Ovary (tissue), 9 donors: Measurements from ENCODE around the gene STPG3. TPM values are rescaled to one million over a fixed set of nuclear protein-coding genes. Genes with fewer than 3 reads are reported as not detected.
A peak's percentile ranks its signal among the peaks of the same experiment; 100 is the strongest.

ENCODE experiments used
- DNase-seq, 5 donors: peaks; one replicate each; pipeline ENCODE4 v3.0.0-alpha.2; 2019 to 2020
- H3K27ac ChIP-seq, 2 donors: fragments of 200-600 bp; one replicate each; pipeline versions ENCODE4 v1.5.1 to v1.8.0; 2019 to 2022
- H3K27me3 ChIP-seq: fragments of 200-600 bp; one replicate; pipeline ENCODE4 v1.8.0; 2022
- H3K36me3 ChIP-seq: fragments of 200-600 bp; sonication (generic); one replicate; pipeline ENCODE4 v1.5.1; 2019
- H3K4me1 ChIP-seq: one replicate; pipeline ENCODE4 v1.8.1; 2013; ENCODE audit warnings: mild to moderate bottlenecking, moderate library complexity; ENCODE audit not compliant: insufficient read depth
- H3K4me3 ChIP-seq: fragments of 200-600 bp; sonication (generic); one replicate; pipeline ENCODE4 v1.5.1; 2017
- H3K9me3 ChIP-seq, 2 donors: fragments of 200-600 bp in 1 of 2; sonication (generic) in 1 of 2; one replicate each; pipeline versions ENCODE4 v1.5.1 to v1.8.1; 2013 to 2019; ENCODE audit warnings: mild to moderate bottlenecking in 1 of 2, moderate library complexity in 1 of 2
- EP300 ChIP-seq: sonication (generic); formaldehyde crosslinking; IDR thresholded peaks from one replicate; pipeline ENCODE4 v1.6.1; 2017; ENCODE audit warnings: antibody characterized with exemption
- POLR2A ChIP-seq: fragments of 450-650 bp; IDR thresholded peaks from one replicate; pipeline ENCODE4 v1.6.1; 2017; ENCODE audit warnings: antibody characterized with exemption, mild to moderate bottlenecking, moderate library complexity
- WGBS, 3 donors: extraction: QIAGEN DNeasy Blood & Tissue Kit in 1 of 3; methylation state at CpG; one replicate each; pipeline versions ENCODE4 v1.1.5 to v1.1.7; 2013 to 2017; 5-methylcytosine and 5-hydroxymethylcytosine counted together
- intact Hi-C, 4 donors: fragments of 100-400 bp; cut with DNase I; formaldehyde crosslinking; loops; one replicate each; pipeline versions ENCODE4 v1.11.0 to v1.15.1; 2022 to 2023
- polyA plus RNA-seq, 2 donors: library from polyadenylated mRNA; stranded (reverse); fragments of 200-250 nt in 1 of 2; fragments of 350-450 nt in 1 of 2; fragmentation: Illumina TruSeq in 1 of 2; extraction: RNeasy Lipid Tissue Mini Kit (QIAGEN cat#74804) in 1 of 2; gene quantifications; one replicate each; pipeline ENCODE4 v1.2.3, GENCODE V29; 2013 to 2014
- total RNA-seq, 7 donors: library from RNA; depleted of rRNA in 2 of 7; stranded (reverse); fragments of >200 nt in 2 of 7; fragmentation: NEBNext Ultra II Directional in 3 of 7; extraction: Animal tissue kit (Norgen Biotek cat#: 25700) in 3 of 7; gene quantifications; one replicate each; pipeline versions ENCODE4 v1.1.0 to v1.2.4, GENCODE V29; 2016 to 2023
- TF ChIP-seq, protein P1 (sequence below), 3 donors: fragments of 450-650 bp in 2 of 3; fragments of 200-600 bp in 1 of 3; IDR thresholded peaks; one replicate each; pipeline versions ENCODE4 v1.5.1 to v1.8.0; 2016 to 2022; ENCODE audit warnings: antibody characterized with exemption in 3 of 3, mild to moderate bottlenecking in 1 of 3
- donor health status: DM: no; HTN: no; CAD: no; lungs with moderate emphysema.
- donor health status: DM: no; HTN: no; CAD: no.
- donor health status: Bipolar disorder and iron deficiency.
- donor health status: DM: yes; HTN: yes; CAD: no.
- donor health status: DM: no; HTN: no; CAD: no.
- donor health status: DM: yes; HTN: yes; CAD: no.

The STPG3 gene
- total and polyA plus RNA-seq, 9 donors, result not detected

DNA sequence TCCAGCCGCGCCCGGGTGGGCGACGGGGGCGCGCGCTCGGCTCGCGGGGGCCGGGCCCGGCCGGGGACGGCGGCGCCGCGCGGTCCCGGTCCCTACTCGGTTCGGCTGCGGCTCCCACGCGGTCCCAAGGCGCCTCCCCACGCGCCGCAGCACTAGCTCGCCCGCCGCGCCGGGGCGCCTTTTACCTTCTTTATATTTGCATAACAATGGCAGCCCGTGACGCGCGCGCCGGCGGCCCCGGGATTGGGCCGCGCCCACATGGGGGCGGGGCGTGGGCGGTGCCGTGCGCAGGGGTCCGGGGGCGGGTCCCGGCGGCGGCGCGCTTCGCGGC lies 51.0 kb downstream of the STPG3 start, which contains the start of gene NRARP:
Gene NRARP (minus strand): TSS at position 154 of the 331 bp plus-strand sequence. CDS start 343 bp downstream, outside the sequence.
- WGBS, 3 donors, result 0 to 2% (median 1%) methylated on average over 24 to 60 of the region's 60 CpGs
- DNase-seq, result peak; percentile 82 to 93 (median 90)
- no peaks in the 10 kb centered on the region for H3K9me3 ChIP-seq
- H3K36me3 ChIP-seq, result no peaks in the 10 kb centered on the region
- H3K27ac ChIP-seq, result peak within 1 kb of the TSS in 1 of 2 donors; percentile 25
- H3K4me1 ChIP-seq, result peaks cover 14% of the 10 kb centered on the region
- no peak for TF ChIP-seq POLR2A
- no peak for TF ChIP-seq EP300
- TF ChIP-seq, protein P1, sequence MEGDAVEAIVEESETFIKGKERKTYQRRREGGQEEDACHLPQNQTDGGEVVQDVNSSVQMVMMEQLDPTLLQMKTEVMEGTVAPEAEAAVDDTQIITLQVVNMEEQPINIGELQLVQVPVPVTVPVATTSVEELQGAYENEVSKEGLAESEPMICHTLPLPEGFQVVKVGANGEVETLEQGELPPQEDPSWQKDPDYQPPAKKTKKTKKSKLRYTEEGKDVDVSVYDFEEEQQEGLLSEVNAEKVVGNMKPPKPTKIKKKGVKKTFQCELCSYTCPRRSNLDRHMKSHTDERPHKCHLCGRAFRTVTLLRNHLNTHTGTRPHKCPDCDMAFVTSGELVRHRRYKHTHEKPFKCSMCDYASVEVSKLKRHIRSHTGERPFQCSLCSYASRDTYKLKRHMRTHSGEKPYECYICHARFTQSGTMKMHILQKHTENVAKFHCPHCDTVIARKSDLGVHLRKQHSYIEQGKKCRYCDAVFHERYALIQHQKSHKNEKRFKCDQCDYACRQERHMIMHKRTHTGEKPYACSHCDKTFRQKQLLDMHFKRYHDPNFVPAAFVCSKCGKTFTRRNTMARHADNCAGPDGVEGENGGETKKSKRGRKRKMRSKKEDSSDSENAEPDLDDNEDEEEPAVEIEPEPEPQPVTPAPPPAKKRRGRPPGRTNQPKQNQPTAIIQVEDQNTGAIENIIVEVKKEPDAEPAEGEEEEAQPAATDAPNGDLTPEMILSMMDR (IDR thresholded peaks at IDR 0.05), result no peak
- H3K27me3 ChIP-seq, result peaks cover 11% of the 10 kb centered on the region
- intact Hi-C loops, result loop anchor here in 2 of 4 donors (5.0 kb wide), 2 partner anchors 105 to 145 kb away; no protein-coding TSS in a partner anchor
- H3K4me3 ChIP-seq, result peak within 1 kb of the TSS; percentile 37

DNA sequence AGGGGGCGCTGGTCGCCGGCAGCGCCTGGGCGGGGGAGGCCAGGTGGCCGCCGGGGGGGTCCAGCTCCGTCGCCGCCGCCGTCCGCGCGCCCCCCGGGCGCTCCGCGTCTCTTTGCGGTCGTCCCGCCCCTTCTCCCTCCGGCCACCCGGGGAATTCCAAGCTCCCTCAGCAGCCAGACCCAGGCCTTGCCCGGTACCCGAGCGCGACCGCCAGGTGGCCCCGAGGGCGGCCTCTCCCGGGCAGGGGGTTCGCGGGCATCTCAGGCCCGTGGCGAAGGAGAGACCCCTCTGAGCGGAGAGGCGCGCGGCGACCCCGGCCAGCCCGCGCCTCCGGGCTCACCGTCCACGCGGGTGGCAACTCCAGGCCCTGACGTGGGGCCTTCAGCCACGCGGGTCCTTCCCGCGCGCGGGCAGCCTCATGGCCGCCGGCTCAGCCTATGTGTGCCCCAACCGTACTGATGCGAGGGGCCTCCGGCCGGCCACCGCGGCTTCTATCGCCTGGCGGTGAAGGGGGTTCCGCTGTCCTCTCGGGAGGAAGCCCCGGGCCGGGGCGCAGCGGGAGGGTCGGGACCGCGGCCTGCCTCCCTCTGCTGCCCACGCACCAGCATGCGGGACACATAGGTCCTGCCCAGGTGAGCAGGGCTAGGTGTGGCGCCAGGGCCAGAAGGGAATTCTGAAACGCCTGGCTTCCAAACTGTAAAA lies 51.5 kb downstream of the STPG3 start:
- 3 to 6% (median 6%) methylated on average over 37 to 78 of the region's 78 CpGs for WGBS, 3 donors
- intact Hi-C loops, result loop anchor here in 2 of 4 donors (5.0 kb wide), 2 partner anchors 105 to 145 kb away; no protein-coding TSS in a partner anchor
- no peaks in the 10 kb centered on the region for H3K36me3 ChIP-seq
- H3K27me3 ChIP-seq, result peaks cover 11% of the 10 kb centered on the region
- H3K27ac ChIP-seq, result peak overlapping the region in 1 of 2 donors; percentile 25
- TF ChIP-seq EP300, result no peak
- TF ChIP-seq, protein P1 (IDR thresholded peaks at IDR 0.05), result peak in 1 of 3 donors; percentile 55
- no peaks in the 10 kb centered on the region for H3K9me3 ChIP-seq
- DNase-seq, result peak in 2 of 5 donors; percentile 20 to 25
- H3K4me3 ChIP-seq, result peak overlapping the region; percentile 26
- H3K4me1 ChIP-seq, result peaks cover 19% of the 10 kb centered on the region

Other genes with a start within 250 kb of the STPG3 start
- 10 to 100 TPM in 5 of 7 donors, 1 to 10 TPM in 2; 5.8 to 26.9 (median 13.7) TPM for gene ABCA2, start 223.0 kb upstream of the STPG3 start, total RNA-seq
- gene ABCA2, start 223.0 kb upstream of the STPG3 start, polyA plus RNA-seq, result 10 to 100 TPM in 1 of 2 donors, 1 to 10 TPM in 1; 2.0 to 10.5 TPM
- gene FUT7, start 219.2 kb upstream of the STPG3 start, total RNA-seq, result under 1 TPM in 1 of 7 donors, not detected in 6; 0.08 TPM
- gene FUT7, start 219.2 kb upstream of the STPG3 start, polyA plus RNA-seq, result under 1 TPM in 1 of 2 donors, not detected in 1; 0.07 TPM
- 100 to 1,000 TPM in 2 of 7 donors, 10 to 100 TPM in 5; 22.3 to 112 (median 49.9) TPM for gene NPDC1, start 205.1 kb upstream of the STPG3 start, total RNA-seq
- gene NPDC1, start 205.1 kb upstream of the STPG3 start, polyA plus RNA-seq, result 10 to 100 TPM in 1 of 2 donors, 1 to 10 TPM in 1; 2.1 to 67.9 TPM
- 1 to 10 TPM in 4 of 7 donors, under 1 TPM in 3; 0.12 to 5.1 (median 1.0) TPM for gene ENTPD2, start 197.2 kb upstream of the STPG3 start, total RNA-seq
- under 1 TPM; 0.32 to 0.82 TPM for gene ENTPD2, start 197.2 kb upstream of the STPG3 start, polyA plus RNA-seq
- under 1 TPM in 5 of 7 donors, not detected in 2; 0.24 to 0.62 (median 0.37) TPM for gene SAPCD2, start 180.7 kb upstream of the STPG3 start, total RNA-seq
- under 1 TPM; 0.10 to 0.15 TPM for gene SAPCD2, start 180.7 kb upstream of the STPG3 start, polyA plus RNA-seq
- gene UAP1L1, start 173.8 kb upstream of the STPG3 start, total RNA-seq, result 1 to 10 TPM; 1.3 to 6.3 (median 4.1) TPM
- gene UAP1L1, start 173.8 kb upstream of the STPG3 start, polyA plus RNA-seq, result 1 to 10 TPM; 3.0 to 4.1 TPM
- gene MAN1B1, start 164.3 kb upstream of the STPG3 start, total RNA-seq, result 10 to 100 TPM; 30.2 to 55.1 (median 38.6) TPM
- gene MAN1B1, start 164.3 kb upstream of the STPG3 start, polyA plus RNA-seq, result 100 to 1,000 TPM in 1 of 2 donors, 10 to 100 TPM in 1; 44.0 to 109 TPM
- gene DPP7, start 136.6 kb upstream of the STPG3 start, total RNA-seq, result 100 to 1,000 TPM in 2 of 7 donors, 10 to 100 TPM in 5; 39.8 to 117 (median 95.6) TPM
- 10 to 100 TPM in 1 of 2 donors, 1 to 10 TPM in 1; 3.0 to 88.7 TPM for gene DPP7, start 136.6 kb upstream of the STPG3 start, polyA plus RNA-seq
- under 1 TPM in 1 of 7 donors, not detected in 6; 0.15 TPM for gene GRIN1, start 112.1 kb upstream of the STPG3 start, total RNA-seq
- not detected for gene GRIN1, start 112.1 kb upstream of the STPG3 start, polyA plus RNA-seq
- gene LRRC26, start 81.2 kb upstream of the STPG3 start, total RNA-seq, result 1 to 10 TPM in 1 of 7 donors, under 1 TPM in 1, not detected in 5; 0.23 to 3.0 TPM
- gene LRRC26, start 81.2 kb upstream of the STPG3 start, polyA plus RNA-seq, result not detected
- not detected for gene TMEM210, start 79.2 kb upstream of the STPG3 start, total RNA-seq
- gene TMEM210, start 79.2 kb upstream of the STPG3 start, polyA plus RNA-seq, result not detected
- gene ANAPC2, start 62.7 kb upstream of the STPG3 start, total RNA-seq, result 10 to 100 TPM; 23.1 to 61.5 (median 53.9) TPM
- gene ANAPC2, start 62.7 kb upstream of the STPG3 start, polyA plus RNA-seq, result 10 to 100 TPM in 1 of 2 donors, 1 to 10 TPM in 1; 8.0 to 38.4 TPM
- 10 to 100 TPM; 34.5 to 60.7 (median 44.5) TPM for gene SSNA1, start 62.6 kb upstream of the STPG3 start, total RNA-seq
- 10 to 100 TPM in 1 of 2 donors, 1 to 10 TPM in 1; 1.6 to 47.3 TPM for gene SSNA1, start 62.6 kb upstream of the STPG3 start, polyA plus RNA-seq
- gene TPRN, start 50.5 kb upstream of the STPG3 start, total RNA-seq, result 10 to 100 TPM in 6 of 7 donors, 1 to 10 TPM in 1; 6.6 to 18.4 (median 15.9) TPM
- 1 to 10 TPM in 1 of 2 donors, under 1 TPM in 1; 0.68 to 8.6 TPM for gene TPRN, start 50.5 kb upstream of the STPG3 start, polyA plus RNA-seq
- gene TMEM203, start 45.6 kb upstream of the STPG3 start, total RNA-seq, result 10 to 100 TPM; 29.2 to 40.8 (median 37.5) TPM
- 10 to 100 TPM; 35.3 to 38.2 TPM for gene TMEM203, start 45.6 kb upstream of the STPG3 start, polyA plus RNA-seq
- gene NDOR1, start 45.6 kb upstream of the STPG3 start, total RNA-seq, result 10 to 100 TPM in 4 of 7 donors, 1 to 10 TPM in 3; 3.7 to 15.2 (median 11.3) TPM
- 1 to 10 TPM; 1.1 to 7.2 TPM for gene NDOR1, start 45.6 kb upstream of the STPG3 start, polyA plus RNA-seq
- 1 to 10 TPM in 5 of 7 donors, under 1 TPM in 1, not detected in 1; 0.92 to 6.5 (median 3.3) TPM for gene RNF208, start 29.0 kb upstream of the STPG3 start, total RNA-seq
- 1 to 10 TPM in 1 of 2 donors, not detected in 1; 2.3 TPM for gene RNF208, start 29.0 kb upstream of the STPG3 start, polyA plus RNA-seq
- under 1 TPM in 4 of 7 donors, not detected in 3; 0.15 to 0.80 (median 0.33) TPM for gene CYSRT1, start 26.1 kb upstream of the STPG3 start, total RNA-seq
- under 1 TPM in 1 of 2 donors, not detected in 1; 0.12 TPM for gene CYSRT1, start 26.1 kb upstream of the STPG3 start, polyA plus RNA-seq
- under 1 TPM in 1 of 7 donors, not detected in 6; 0.92 TPM for gene RNF224, start 23.8 kb upstream of the STPG3 start, total RNA-seq
- not detected for gene RNF224, start 23.8 kb upstream of the STPG3 start, polyA plus RNA-seq
- under 1 TPM in 2 of 7 donors, not detected in 5; 0.15 to 0.46 TPM for gene SLC34A3, start 20.4 kb upstream of the STPG3 start, total RNA-seq
- gene SLC34A3, start 20.4 kb upstream of the STPG3 start, polyA plus RNA-seq, result not detected
- gene TUBB4B, start 10.0 kb upstream of the STPG3 start, total RNA-seq, result 100 to 1,000 TPM in 6 of 7 donors, 10 to 100 TPM in 1; 88.0 to 234 (median 175) TPM
- 10 to 100 TPM; 62.8 to 88.6 TPM for gene TUBB4B, start 10.0 kb upstream of the STPG3 start, polyA plus RNA-seq
- 10 to 100 TPM; 20.3 to 56.6 (median 44.5) TPM for gene NELFB, start 4.0 kb downstream of the STPG3 start, total RNA-seq
- gene NELFB, start 4.0 kb downstream of the STPG3 start, polyA plus RNA-seq, result 10 to 100 TPM; 10.9 to 50.8 TPM
- 10 to 100 TPM in 4 of 7 donors, 1 to 10 TPM in 3; 6.4 to 16.3 (median 11.2) TPM for gene TOR4A, start 26.4 kb downstream of the STPG3 start, total RNA-seq
- gene TOR4A, start 26.4 kb downstream of the STPG3 start, polyA plus RNA-seq, result 1 to 10 TPM in 1 of 2 donors, under 1 TPM in 1; 0.85 to 5.3 TPM
- 10 to 100 TPM in 1 of 7 donors, 1 to 10 TPM in 6; 1.3 to 13.8 (median 4.6) TPM for gene NRARP, start 51.0 kb downstream of the STPG3 start, total RNA-seq
- gene NRARP, start 51.0 kb downstream of the STPG3 start, polyA plus RNA-seq, result 1 to 10 TPM; 2.6 to 3.4 TPM
- 10 to 100 TPM; 19.5 to 30.6 (median 26.2) TPM for gene EXD3, start 171.9 kb downstream of the STPG3 start, total RNA-seq
- gene EXD3, start 171.9 kb downstream of the STPG3 start, polyA plus RNA-seq, result 10 to 100 TPM in 1 of 2 donors, 1 to 10 TPM in 1; 1.0 to 19.4 TPM
- gene NOXA1, start 172.1 kb downstream of the STPG3 start, total RNA-seq, result 10 to 100 TPM in 5 of 7 donors, 1 to 10 TPM in 2; 8.5 to 18.5 (median 13.8) TPM
- gene NOXA1, start 172.1 kb downstream of the STPG3 start, polyA plus RNA-seq, result 1 to 10 TPM in 1 of 2 donors, not detected in 1; 7.1 TPM
- under 1 TPM in 5 of 7 donors, not detected in 2; 0.10 to 0.57 (median 0.24) TPM for gene ENTPD8, start 190.1 kb downstream of the STPG3 start, total RNA-seq
- under 1 TPM in 1 of 2 donors, not detected in 1; 0.11 TPM for gene ENTPD8, start 190.1 kb downstream of the STPG3 start, polyA plus RNA-seq
- 10 to 100 TPM; 22.9 to 50.3 (median 35.4) TPM for gene NSMF, start 208.0 kb downstream of the STPG3 start, total RNA-seq
- 10 to 100 TPM; 24.0 to 29.5 TPM for gene NSMF, start 208.0 kb downstream of the STPG3 start, polyA plus RNA-seq